CD4-positive, alpha-beta T cell (primary cell): ENCODE data around the gene FBXL22. TPM values are rescaled to one million over a fixed set of nuclear protein-coding genes. Genes with fewer than 3 reads are reported as not detected.

ENCODE experiments used
- ATAC-seq: fragments of 200-7000 bp; cut with Tn5 transposase; one replicate; pipeline ENCODE4 v1.10.0; 2022; ENCODE audit warnings: mild to moderate bottlenecking; ENCODE audit not compliant: poor library complexity
- CTCF ChIA-PET: fragments of 350-600 bp; sonication (Branson Sonifier 250); formaldehyde crosslinking; loops from one replicate; lab custom pipeline; 2021; ENCODE audit warnings: antibody characterized with exemption, inconsistent platforms; lab: Charles Lee
- POLR2A ChIA-PET: fragments of 350-600 bp; sonication (Branson Sonifier 250); formaldehyde crosslinking; loops from one replicate; lab custom pipeline; 2021; ENCODE audit warnings: antibody characterized with exemption, inconsistent platforms; lab: Charles Lee
- DNase-seq, 14 experiments: peaks; one replicate each; pipeline ENCODE4 v3.0.0-alpha.2; 2013 to 2020; ENCODE audit warnings: mixed read lengths in 2 of 14
- H3K27ac ChIP-seq, 2 donors: one replicate each; pipeline versions ENCODE4 v1.5.1 to v1.7.0; 2013; ENCODE audit warnings: low read length in 2 of 2, low read depth in 1 of 2, mild to moderate bottlenecking in 1 of 2
- H3K27me3 ChIP-seq, 2 experiments: 1 replicate in 1 of 2; 2 replicates in 1 of 2; pipeline versions ENCODE4 v1.6.1 to v1.7.0; 2013; ENCODE audit warnings: low read length in 2 of 2, control low read depth in 1 of 2, mild to moderate bottlenecking in 1 of 2, moderate library complexity in 1 of 2; ENCODE audit not compliant: insufficient read depth in 2 of 2, control insufficient read depth in 1 of 2
- H3K36me3 ChIP-seq: one replicate; pipeline ENCODE4 v1.6.1; 2013; ENCODE audit warnings: low read length, control low read depth; ENCODE audit not compliant: insufficient read depth
- H3K4me1 ChIP-seq: one replicate; pipeline ENCODE4 v1.6.1; 2013; ENCODE audit warnings: low read length, control low read depth; ENCODE audit not compliant: insufficient read depth
- H3K4me3 ChIP-seq: one replicate; pipeline ENCODE4 v1.5.1; 2013; ENCODE audit warnings: mild to moderate bottlenecking, low read length, moderate library complexity
- H3K9me3 ChIP-seq, 2 experiments: 1 replicate in 1 of 2; 2 replicates in 1 of 2; pipeline versions ENCODE4 v1.6.1 to v1.7.0; 2013; ENCODE audit warnings: low read length in 2 of 2, mild to moderate bottlenecking in 2 of 2, control low read depth in 1 of 2, moderate library complexity in 1 of 2; ENCODE audit not compliant: control insufficient read depth in 1 of 2, insufficient read depth in 1 of 2
- H3K27ac Mint-ChIP-seq: one replicate; pipeline ENCODE4 v1.8.0; 2020; ENCODE audit warnings: mixed read lengths
- H3K27me3 Mint-ChIP-seq: one replicate; pipeline ENCODE4 v1.8.0; 2021; ENCODE audit warnings: mixed read lengths
- H3K36me3 Mint-ChIP-seq: one replicate; pipeline ENCODE4 v1.8.0; 2021; ENCODE audit warnings: low read depth, mixed read lengths
- H3K4me1 Mint-ChIP-seq: one replicate; pipeline ENCODE4 v1.8.0; 2021; ENCODE audit warnings: low read depth, mixed read lengths
- H3K4me3 Mint-ChIP-seq: one replicate; pipeline ENCODE4 v1.8.0; 2020; ENCODE audit warnings: mild to moderate bottlenecking, mixed read lengths
- H3K9me3 Mint-ChIP-seq: one replicate; pipeline ENCODE4 v1.8.0; 2020; ENCODE audit warnings: mixed read lengths
- CTCF ChIP-seq: fragments of 200-600 bp; IDR thresholded peaks from one replicate; pipeline ENCODE4 v1.8.0; 2022; ENCODE audit warnings: antibody characterized with exemption, mild to moderate bottlenecking
- intact Hi-C, 2 experiments: fragments of 100-400 bp; cut with DNase I in 1 of 2; cut with micrococcal nuclease in 1 of 2; formaldehyde crosslinking; loops; one replicate each; pipeline versions ENCODE4 v1.15.1 to v1.9.0; 2023 to 2025; cut with DNase I, micrococcal nuclease
- total RNA-seq, 174 experiments: library from RNA in 2 of 174; stranded (reverse) in 2 of 174; gene quantifications; one replicate each; pipeline ENCODE4 v1.2.3 and lab custom pipeline; 2021 to 2026

The FBXL22 gene
- total RNA-seq, 2 experiments from 2014 or later = 0.66 to 1.6 TPM

- DNase-seq (no peak), ATAC-seq (no peak)
- Histone ChIP-seq H3K4me1 (no peaks in the 10 kb centered on the region), H3K27ac (no peak overlapping the region), H3K27me3 (no peaks in the 10 kb centered on the region), H3K9me3 (no peaks in the 10 kb centered on the region), H3K36me3 (peaks cover 55% of the 10 kb centered on the region), H3K4me3 (no peak overlapping the region)
- ChIA-PET CTCF (interaction anchor here (1.3 to 1.9 kb wide), 3 partner anchors 9 to 88 kb away, joined by 3 to 22 read pairs (median 5); no protein-coding TSS in a partner anchor), POLR2A (interaction anchor here (1.0 to 2.1 kb wide), 6 partner anchors 10 to 112 kb away, joined by 3 to 10 read pairs (median 4); no protein-coding TSS in a partner anchor)
- Mint-ChIP-seq H3K27ac (peak overlapping the region; percentile 67), H3K9me3 (no peaks in the 10 kb centered on the region), H3K27me3 (no peaks in the 10 kb centered on the region), H3K4me1 (peaks cover 66% of the 10 kb centered on the region), H3K4me3 (peak overlapping the region; percentile 20), H3K36me3 (peaks cover 82% of the 10 kb centered on the region)
- intact Hi-C loops = loop anchor here (5.0 kb wide), 2 partner anchors 47 to 87 kb away; no protein-coding TSS in a partner anchor
- no peak for TF ChIP-seq CTCF
Measured at GRCh38 chr15:63554337-63554927, 42.8 kb upstream of the FBXL22 start.

DNA sequence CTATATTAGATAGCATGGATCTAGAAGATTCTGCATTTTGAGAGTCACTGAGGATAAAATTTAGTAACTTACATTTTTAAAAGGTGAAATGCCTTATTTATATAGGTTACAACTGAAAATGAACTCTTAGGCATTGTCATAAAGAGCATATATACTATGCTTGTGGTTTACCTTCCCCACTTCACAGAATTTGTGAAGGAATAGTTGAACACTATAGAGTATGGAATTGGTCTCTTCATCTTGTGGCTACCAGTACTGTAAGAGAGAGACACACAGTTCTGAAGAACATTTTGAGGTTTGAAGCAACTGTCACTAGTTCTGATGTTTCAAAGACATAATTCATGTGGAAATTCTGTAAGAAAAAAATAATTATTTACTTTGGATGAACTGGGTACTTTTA, 41.7 kb upstream of the FBXL22 start:
- Mint-ChIP-seq H3K27ac (peak overlapping the region; percentile 67), H3K36me3 (peaks cover 82% of the 10 kb centered on the region), H3K4me3 (no peak overlapping the region), H3K9me3 (no peaks in the 10 kb centered on the region), H3K27me3 (no peaks in the 10 kb centered on the region), H3K4me1 (peaks cover 60% of the 10 kb centered on the region)
- H3K36me3 ChIP-seq = peaks cover 62% of the 10 kb centered on the region
- ATAC-seq = no peak
- no peak for DNase-seq
- H3K4me1 ChIP-seq = no peaks in the 10 kb centered on the region
- H3K4me3 ChIP-seq = no peak overlapping the region
- H3K9me3 ChIP-seq = no peaks in the 10 kb centered on the region
- intact Hi-C loops = loop anchor here in 1 of 2 experiments (5.0 kb wide), 1 partner anchor 33 kb away; no protein-coding TSS in a partner anchor
- CTCF ChIA-PET = interaction anchor here (0.9 kb wide), 1 partner anchor 89 kb away, joined by 4 read pairs; no protein-coding TSS in a partner anchor
- POLR2A ChIA-PET = no interaction called here
- no peaks in the 10 kb centered on the region for H3K27me3 ChIP-seq
- H3K27ac ChIP-seq = no peak overlapping the region
- no peak for TF ChIP-seq CTCF

DNA sequence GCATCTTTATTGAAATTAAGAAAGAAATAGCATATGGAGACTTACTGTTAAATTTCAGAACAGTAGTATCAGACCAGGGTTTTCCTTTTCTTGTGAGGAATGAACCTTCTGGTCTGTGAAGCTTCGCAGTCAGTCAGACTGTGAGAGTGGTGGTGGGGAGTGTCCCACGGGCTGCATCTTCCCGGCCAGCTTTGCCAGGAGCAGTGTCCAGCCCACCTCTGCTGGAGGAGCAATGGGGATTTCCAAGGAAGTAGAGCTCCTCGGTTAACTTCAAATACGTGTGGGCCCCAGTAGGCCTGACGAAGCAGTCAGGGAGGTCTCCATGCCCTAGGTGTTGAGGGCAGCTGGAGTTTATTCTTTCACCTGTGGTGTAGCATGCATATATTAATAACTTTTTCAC, 40.9 kb upstream of the FBXL22 start:
- no peak for DNase-seq
- Histone ChIP-seq H3K27ac (no peak overlapping the region), H3K4me3 (no peak overlapping the region), H3K9me3 (no peaks in the 10 kb centered on the region), H3K27me3 (no peaks in the 10 kb centered on the region), H3K4me1 (no peaks in the 10 kb centered on the region), H3K36me3 (peaks cover 69% of the 10 kb centered on the region)
- ChIA-PET CTCF (interaction anchor here (0.8 to 2.2 kb wide), 3 partner anchors 14 to 89 kb away, joined by 4 to 12 read pairs (median 4); no protein-coding TSS in a partner anchor), POLR2A (interaction anchor here (1.1 kb wide), 1 partner anchor 48 kb away, joined by 3 read pairs; no protein-coding TSS in a partner anchor)
- intact Hi-C loops = loop anchor here in 1 of 2 experiments (5.0 kb wide), 1 partner anchor 34 kb away; no protein-coding TSS in a partner anchor
- H3K9me3 Mint-ChIP-seq = no peaks in the 10 kb centered on the region
- H3K4me1 Mint-ChIP-seq = peaks cover 67% of the 10 kb centered on the region
- H3K27me3 Mint-ChIP-seq = no peaks in the 10 kb centered on the region
- H3K36me3 Mint-ChIP-seq = peaks cover 89% of the 10 kb centered on the region
- peak overlapping the region; percentile 67 for H3K27ac Mint-ChIP-seq
- no peak for TF ChIP-seq CTCF
- H3K4me3 Mint-ChIP-seq = no peak overlapping the region
- ATAC-seq = no peak
